Stimulated activated CD8-positive, alpha-beta memory T cell treated with anti-CD3 and anti-CD28 coated beads, Interleukin-7, amount 100 ng/mL, for 24 hours (primary cell): ENCODE results near the gene PCBP1.
"Not testable (repeated sequence)": the region's sequence is repeated elsewhere in the genome, so short reads cannot be mapped to it uniquely, and the experiment has no call there.

Experiments used
- DNase-seq: peaks from one replicate; pipeline ENCODE4 v3.0.0-alpha.2; 2020; ENCODE audit warnings: low read depth

The PCBP1 gene

GRCh38 chr2:70086838-70087701, at the start of gene PCBP1:
Gene PCBP1, plus strand, starts transcription at chr2:70087477. Its CDS starts 267 bp downstream, at chr2:70087744.
- peak; percentile 96 for DNase-seq

GRCh38 chr2:70039366-70039765, 47.9 kb upstream of the PCBP1 start:
- DNase-seq: no peak

- no peak for DNase-seq
Observed at GRCh38 chr2:70041663-70042062, 45.6 kb upstream of the PCBP1 start.

GRCh38 chr2:70042246-70042645, 45.0 kb upstream of the PCBP1 start:
- DNase-seq: no peak

GRCh38 chr2:70043252-70043875, 43.9 kb upstream of the PCBP1 start:
- DNase-seq: no peak

- no peak for DNase-seq
Observed at GRCh38 chr2:70044290-70045040, 42.8 kb upstream of the PCBP1 start.

- no peak for DNase-seq
Observed at GRCh38 chr2:70045405-70045804, 41.9 kb upstream of the PCBP1 start.

GRCh38 chr2:70045932-70046331, 41.3 kb upstream of the PCBP1 start:
- DNase-seq: no peak

GRCh38 chr2:70046534-70046933, 40.7 kb upstream of the PCBP1 start:
- no peak for DNase-seq

- DNase-seq: no peak
Observed at GRCh38 chr2:70047451-70047850, 39.8 kb upstream of the PCBP1 start.

GRCh38 chr2:70049255-70049654, 38.0 kb upstream of the PCBP1 start:
- no peak for DNase-seq

GRCh38 chr2:70050631-70051425, 36.4 kb upstream of the PCBP1 start:
- DNase-seq: no peak

- DNase-seq: not testable (repeated sequence)
Observed at GRCh38 chr2:70055259-70055658, 32.0 kb upstream of the PCBP1 start.

GRCh38 chr2:70061317-70061716, 26.0 kb upstream of the PCBP1 start:
- DNase-seq: no peak

GRCh38 chr2:70062270-70062669, 25.0 kb upstream of the PCBP1 start:
- no peak for DNase-seq

GRCh38 chr2:70068119-70068518, 19.2 kb upstream of the PCBP1 start:
- DNase-seq: no peak

GRCh38 chr2:70069049-70069448, 18.2 kb upstream of the PCBP1 start:
- DNase-seq: no peak

GRCh38 chr2:70070542-70071268, 16.6 kb upstream of the PCBP1 start:
- no peak for DNase-seq

- no peak for DNase-seq
Observed at GRCh38 chr2:70073493-70073892, 13.8 kb upstream of the PCBP1 start.

GRCh38 chr2:70078384-70078783, 8.9 kb upstream of the PCBP1 start:
- no peak for DNase-seq

GRCh38 chr2:70080610-70081200, 6.6 kb upstream of the PCBP1 start:
- DNase-seq: no peak
